ENCODE measurements around the gene CDC7. TPM values are rescaled to one million over a fixed set of nuclear protein-coding genes. Genes with fewer than 3 reads are reported as not detected.
A peak's percentile ranks its signal among the peaks of the same experiment; 100 is the strongest.

The CDC7 gene
- total RNA-seq, 2 experiments from 2014 or later, result 25.7 to 26.0 TPM

DNA sequence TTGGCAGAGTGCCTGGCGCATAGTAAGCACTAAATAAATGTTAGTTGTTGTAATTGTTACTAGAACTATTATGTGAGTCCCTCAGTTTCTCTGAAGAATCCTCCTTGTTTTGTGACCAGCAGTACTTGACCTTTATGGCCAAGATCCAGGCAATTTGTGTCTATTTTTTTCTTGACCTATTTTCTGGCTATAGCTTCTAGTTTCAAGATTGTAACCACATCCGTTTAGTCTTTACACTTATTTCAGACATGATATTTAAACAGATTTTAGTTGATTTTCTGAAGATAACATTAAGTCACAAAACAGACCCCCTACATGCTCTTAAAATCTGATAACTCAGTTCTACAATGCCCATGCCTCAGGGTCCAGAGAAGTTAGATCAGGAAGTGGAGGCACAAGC lies 50.3 kb downstream of the CDC7 start:
- Mint-ChIP-seq H3K27me3 (no peaks in the 10 kb centered on the region), H3K36me3 (peaks cover 2% of the 10 kb centered on the region), H3K27ac (no peak overlapping the region), H3K9me3 (peaks cover 2% of the 10 kb centered on the region), H3K4me3 (no peak overlapping the region), H3K4me1 (peaks cover 64% of the 10 kb centered on the region)
- no peak for DNase-seq

DNA sequence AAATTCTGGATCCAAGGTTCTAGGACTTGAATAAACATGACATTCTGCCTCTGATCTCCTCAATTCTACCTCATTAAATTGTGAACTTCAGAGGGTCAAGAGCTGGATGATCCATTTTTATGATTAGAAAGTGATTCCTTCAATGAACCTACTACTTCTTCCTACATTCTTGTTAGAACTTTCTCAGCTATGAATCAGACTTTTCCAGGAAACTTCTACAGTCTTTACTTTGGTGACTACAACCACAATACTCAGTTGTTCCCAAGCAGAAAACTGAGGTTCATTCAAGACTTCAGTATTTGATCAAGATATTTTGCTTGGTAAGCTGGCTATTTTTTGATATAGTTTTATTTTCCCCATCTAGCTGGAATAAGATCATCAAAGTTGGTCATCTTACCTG lies 51.4 kb downstream of the CDC7 start:
- no peak overlapping the region for H3K4me3 Mint-ChIP-seq
- H3K27ac Mint-ChIP-seq, result peak overlapping the region; percentile 30
- no peaks in the 10 kb centered on the region for H3K27me3 Mint-ChIP-seq
- DNase-seq, result no peak
- H3K9me3 Mint-ChIP-seq, result peaks cover 2% of the 10 kb centered on the region
- H3K36me3 Mint-ChIP-seq, result peaks cover 2% of the 10 kb centered on the region
- H3K4me1 Mint-ChIP-seq, result peaks cover 72% of the 10 kb centered on the region

DNA sequence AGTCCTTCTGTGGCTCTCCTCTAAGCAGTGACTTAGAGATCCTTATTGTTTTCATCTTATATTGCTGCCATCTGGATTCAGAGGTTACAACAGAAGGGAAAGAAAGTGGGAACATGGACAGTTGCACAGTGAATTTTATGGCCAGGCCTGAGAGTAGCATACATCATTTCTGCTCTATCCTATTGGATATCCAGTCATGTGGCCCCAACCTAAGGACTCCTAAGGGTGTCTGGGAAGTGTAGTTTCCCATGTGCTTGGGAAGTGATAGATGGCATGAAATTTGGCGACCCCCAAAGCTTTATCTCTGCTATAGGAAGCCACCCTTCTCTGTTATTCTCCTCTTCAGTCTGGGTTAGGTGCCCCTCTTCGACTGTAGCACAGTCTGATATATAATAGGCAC lies 51.9 kb downstream of the CDC7 start:
- DNase-seq, result no peak
- Mint-ChIP-seq H3K4me3 (no peak overlapping the region), H3K9me3 (peaks cover 2% of the 10 kb centered on the region), H3K4me1 (peaks cover 67% of the 10 kb centered on the region), H3K36me3 (peaks cover 2% of the 10 kb centered on the region), H3K27ac (peak overlapping the region; percentile 30), H3K27me3 (no peaks in the 10 kb centered on the region)

DNA sequence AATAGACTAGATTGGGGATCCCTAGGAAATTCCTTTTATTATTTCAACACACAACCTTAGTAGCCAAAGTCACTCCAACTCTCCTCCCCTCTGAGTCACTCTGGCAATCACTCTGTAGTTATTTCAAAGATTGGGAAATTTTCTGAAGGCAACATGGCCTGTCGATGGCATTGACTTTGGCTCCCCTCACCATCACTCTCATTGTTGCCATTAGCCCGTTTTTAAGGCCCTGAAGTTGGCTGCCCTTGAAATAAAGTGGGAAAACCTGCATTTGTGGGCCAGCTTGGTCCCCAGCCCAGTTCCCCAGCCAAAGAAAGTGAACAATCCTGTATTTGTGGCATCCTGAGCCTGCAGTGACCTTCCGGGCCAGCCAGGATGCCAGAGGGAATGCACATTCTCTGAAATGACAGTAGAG lies 52.5 kb downstream of the CDC7 start:
- Mint-ChIP-seq H3K36me3 (peaks cover 2% of the 10 kb centered on the region), H3K4me3 (no peak overlapping the region), H3K4me1 (peaks cover 62% of the 10 kb centered on the region), H3K9me3 (peaks cover 2% of the 10 kb centered on the region), H3K27ac (no peak overlapping the region), H3K27me3 (no peaks in the 10 kb centered on the region)
- no peak for DNase-seq

DNA sequence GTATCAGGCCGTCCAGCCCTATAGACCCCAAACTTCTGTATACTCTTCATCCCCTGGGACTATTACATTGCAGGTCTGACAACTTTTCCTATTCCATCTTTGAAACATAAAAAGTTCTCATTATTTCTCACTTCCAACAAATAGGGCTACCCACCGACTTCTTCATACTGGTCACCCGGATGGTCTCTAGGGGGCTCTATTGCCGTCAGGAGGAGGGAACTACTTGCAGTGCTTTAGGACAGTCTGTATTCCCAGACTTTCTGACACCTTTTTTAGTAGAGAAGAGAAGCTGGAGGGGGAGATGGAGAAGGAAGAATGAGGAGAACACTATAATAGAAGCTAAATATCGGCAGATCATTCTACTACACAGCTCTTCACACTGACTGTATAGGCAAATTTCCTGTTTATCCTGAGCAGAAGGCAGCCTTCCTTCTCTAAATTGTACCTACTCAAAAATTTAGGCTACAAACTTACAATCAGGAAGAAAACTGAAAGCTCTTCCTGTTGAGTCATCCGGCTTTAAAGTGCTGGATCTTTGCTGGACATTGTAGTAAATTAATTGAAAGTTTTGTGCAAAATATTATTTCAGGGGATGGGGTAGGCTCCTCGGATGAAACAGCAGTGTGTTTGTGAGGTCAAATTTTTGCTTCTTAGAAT lies 54.6 kb downstream of the CDC7 start:
- DNase-seq, result no peak
- Mint-ChIP-seq H3K9me3 (peaks cover 2% of the 10 kb centered on the region), H3K4me3 (peak overlapping the region; percentile 3), H3K27ac (peak overlapping the region; percentile 90), H3K4me1 (peaks cover 56% of the 10 kb centered on the region), H3K36me3 (peaks cover 2% of the 10 kb centered on the region), H3K27me3 (no peaks in the 10 kb centered on the region)

DNA sequence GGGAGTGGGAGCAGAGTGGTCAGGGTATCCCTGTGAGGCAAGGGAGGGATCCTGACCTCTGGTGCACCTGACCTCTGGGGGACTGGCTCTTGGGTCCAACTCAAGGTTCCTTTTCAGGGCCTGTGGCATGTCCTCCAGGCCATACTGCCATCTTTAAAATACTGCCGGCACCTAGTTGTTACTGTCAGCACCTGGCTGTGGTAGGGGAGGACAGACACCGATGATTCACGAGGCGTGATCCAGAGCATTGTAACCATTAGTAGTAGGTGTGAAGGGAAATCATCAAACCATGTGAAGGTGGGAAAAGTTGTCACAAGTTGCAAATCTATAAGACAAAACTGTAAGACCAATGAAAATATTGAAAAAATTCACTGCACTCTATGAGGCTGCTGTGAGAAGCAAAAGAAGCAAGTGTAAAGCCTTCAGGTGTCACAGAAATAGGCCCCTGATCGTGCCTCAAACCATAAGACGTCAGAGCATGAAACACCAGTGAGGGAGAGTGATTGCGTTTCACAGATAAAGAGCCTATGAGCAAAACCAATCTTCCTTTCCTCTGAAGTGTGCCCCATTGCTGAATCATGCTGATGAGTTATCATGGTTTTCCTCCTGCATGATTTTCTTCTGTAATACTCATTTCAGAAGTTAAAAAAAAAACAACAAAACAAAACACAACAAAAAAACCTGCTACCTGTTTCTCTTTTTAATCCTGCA lies 55.3 kb downstream of the CDC7 start:
- Mint-ChIP-seq H3K36me3 (no peaks in the 10 kb centered on the region), H3K4me1 (peaks cover 56% of the 10 kb centered on the region), H3K27ac (peak overlapping the region; percentile 90), H3K27me3 (no peaks in the 10 kb centered on the region), H3K9me3 (no peaks in the 10 kb centered on the region), H3K4me3 (no peak overlapping the region)
- peak; percentile 56 for DNase-seq

DNA sequence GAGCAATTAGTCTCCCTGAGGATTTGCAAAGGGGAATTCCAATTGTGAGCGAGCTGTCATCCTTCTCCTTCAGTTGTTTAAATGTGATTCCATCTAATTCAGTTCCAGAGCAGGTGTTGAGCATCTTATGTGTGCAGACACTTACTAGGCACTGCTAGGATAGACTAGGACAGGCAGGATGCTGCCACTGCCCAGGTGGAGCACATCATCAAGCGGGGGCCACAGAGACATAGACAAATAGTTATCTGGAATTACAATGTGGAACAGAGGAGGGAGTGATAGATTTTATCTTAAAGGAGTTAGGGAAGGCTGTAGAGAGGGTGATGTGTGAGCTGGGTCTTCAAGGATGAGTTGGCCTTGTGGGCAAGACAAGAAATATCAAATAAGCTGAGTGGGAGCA lies 55.9 kb downstream of the CDC7 start:
- DNase-seq, result no peak
- no peaks in the 10 kb centered on the region for H3K27me3 Mint-ChIP-seq
- no peak overlapping the region for H3K4me3 Mint-ChIP-seq
- H3K27ac Mint-ChIP-seq, result peak overlapping the region; percentile 90
- H3K4me1 Mint-ChIP-seq, result peaks cover 54% of the 10 kb centered on the region
- no peaks in the 10 kb centered on the region for H3K36me3 Mint-ChIP-seq
- no peaks in the 10 kb centered on the region for H3K9me3 Mint-ChIP-seq

DNA sequence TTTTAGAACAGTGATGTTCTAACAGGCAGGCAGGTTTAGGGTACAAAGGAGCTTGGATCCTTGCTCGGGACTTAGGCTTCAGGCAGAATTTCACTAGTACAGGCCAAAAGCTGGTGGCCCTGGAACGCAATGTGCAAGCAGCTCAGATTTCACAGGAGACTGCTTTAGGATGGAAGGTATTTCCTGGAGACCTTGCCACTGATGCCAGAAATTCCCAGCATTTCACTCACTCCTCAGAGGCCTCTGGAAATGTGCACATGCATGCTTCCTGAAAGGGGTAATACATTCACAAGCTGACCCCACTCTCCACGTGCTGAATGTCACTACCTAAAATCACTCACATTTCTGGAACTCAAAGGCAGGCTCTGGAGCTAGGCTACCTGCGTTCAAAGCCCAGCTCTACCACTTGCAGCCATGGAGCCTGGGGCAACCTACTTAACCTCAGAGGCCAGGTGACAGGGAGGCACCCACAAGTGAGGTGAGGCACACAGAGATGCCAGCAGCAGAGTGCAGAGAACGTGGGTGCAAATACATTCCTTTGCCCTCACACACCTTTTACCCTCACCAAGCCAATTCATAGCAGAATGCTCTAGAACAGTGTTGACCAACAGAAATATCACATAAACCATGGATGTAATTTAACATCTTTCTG lies 56.5 kb downstream of the CDC7 start:
- H3K4me1 Mint-ChIP-seq, result peaks cover 49% of the 10 kb centered on the region
- no peaks in the 10 kb centered on the region for H3K36me3 Mint-ChIP-seq
- no peaks in the 10 kb centered on the region for H3K9me3 Mint-ChIP-seq
- no peak for DNase-seq
- H3K4me3 Mint-ChIP-seq, result no peak overlapping the region
- H3K27me3 Mint-ChIP-seq, result no peaks in the 10 kb centered on the region
- no peak overlapping the region for H3K27ac Mint-ChIP-seq

DNA sequence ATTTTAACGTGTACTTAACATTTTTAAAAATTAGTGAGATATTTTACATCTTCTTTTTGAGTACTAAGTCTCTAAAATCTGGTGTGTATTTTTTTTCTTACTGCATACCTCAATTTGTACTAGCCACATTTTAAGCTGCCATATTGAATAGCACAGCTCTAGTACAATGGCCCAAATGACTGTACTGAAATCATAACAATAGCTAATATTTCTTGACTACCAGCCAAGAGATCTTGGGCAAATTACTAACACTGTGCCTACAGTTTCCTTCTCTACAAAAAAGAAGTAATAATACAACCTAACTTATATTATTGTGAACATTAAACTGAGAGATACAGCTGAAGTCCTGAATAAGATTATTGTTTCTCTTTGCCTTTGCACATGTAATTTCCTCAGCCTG lies 57.2 kb downstream of the CDC7 start:
- Mint-ChIP-seq H3K4me1 (peaks cover 42% of the 10 kb centered on the region), H3K36me3 (no peaks in the 10 kb centered on the region), H3K27me3 (no peaks in the 10 kb centered on the region), H3K4me3 (no peak overlapping the region), H3K9me3 (no peaks in the 10 kb centered on the region), H3K27ac (no peak overlapping the region)
- no peak for DNase-seq

DNA sequence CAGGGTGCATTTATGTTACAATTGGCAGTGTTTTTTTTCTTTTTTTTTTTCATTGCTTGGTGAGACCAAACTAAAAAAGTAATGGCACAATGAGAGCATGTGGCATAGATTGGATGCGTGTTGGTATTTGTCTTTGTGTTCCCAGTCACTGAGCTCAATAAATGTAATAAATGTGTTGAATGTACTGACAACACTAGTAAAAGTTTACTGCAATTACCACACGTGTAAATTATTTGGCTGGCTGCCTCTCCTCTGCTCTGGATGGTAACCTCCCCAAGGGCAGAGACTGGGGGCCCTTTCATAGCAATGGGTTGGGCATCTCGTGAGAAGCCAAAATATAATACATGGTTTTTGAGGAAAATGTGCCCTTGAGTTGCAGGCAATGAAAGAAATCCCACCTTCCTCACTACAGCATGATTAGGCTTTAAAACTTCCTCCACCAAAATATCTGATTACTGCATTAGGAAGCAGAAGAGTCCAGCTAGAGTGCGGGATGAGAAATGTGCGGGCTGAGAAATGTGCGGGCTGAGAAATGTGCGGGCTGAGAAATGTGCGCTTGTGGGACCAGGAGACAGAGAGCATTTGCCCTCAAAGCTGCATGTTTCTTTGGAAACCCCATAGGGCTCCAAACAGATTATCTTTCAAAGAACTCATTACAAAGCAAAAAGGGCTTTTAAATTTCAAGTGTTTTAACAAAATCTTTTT lies 58.5 kb downstream of the CDC7 start:
- Mint-ChIP-seq H3K4me3 (no peak overlapping the region), H3K27me3 (no peaks in the 10 kb centered on the region), H3K36me3 (peaks cover 3% of the 10 kb centered on the region), H3K4me1 (peaks cover 41% of the 10 kb centered on the region), H3K9me3 (peaks cover 3% of the 10 kb centered on the region), H3K27ac (no peak overlapping the region)
- no peak for DNase-seq

DNA sequence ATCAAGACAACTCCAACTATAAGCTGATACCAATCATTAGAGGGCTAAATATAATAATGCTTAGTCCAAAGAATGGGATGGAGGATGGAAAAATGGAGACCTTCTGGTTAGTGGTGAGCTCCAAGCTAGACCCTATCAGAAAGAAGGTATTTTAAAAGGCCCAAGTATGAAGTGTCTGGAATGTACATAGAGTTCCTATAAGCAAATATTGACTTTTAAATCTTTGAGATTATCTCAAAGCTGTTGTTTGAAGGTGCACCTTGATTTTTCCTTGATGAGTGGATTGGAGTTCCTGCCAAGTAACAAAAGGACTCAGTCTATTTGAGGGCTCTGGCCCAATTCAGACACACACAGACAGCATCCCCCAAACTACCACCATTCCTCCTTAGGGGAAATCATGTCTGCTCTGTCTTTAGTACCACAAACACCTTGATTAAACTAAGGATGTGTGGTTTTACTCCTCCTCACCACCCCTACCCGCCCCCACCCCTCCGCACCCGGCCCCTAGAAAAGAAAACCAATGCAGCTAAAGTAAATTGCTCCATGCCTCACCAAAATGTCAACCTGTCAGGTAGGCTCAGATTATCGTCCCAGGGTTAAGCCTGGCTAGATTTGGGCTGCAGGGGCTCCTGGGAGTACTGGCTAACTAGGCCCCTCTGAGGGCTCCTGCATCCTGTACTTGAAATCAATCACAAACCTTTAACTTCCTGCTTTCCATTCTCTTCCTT lies 59.4 kb downstream of the CDC7 start:
- no peaks in the 10 kb centered on the region for H3K27me3 Mint-ChIP-seq
- peaks cover 3% of the 10 kb centered on the region for H3K36me3 Mint-ChIP-seq
- no peak for DNase-seq
- H3K4me1 Mint-ChIP-seq, result peaks cover 34% of the 10 kb centered on the region
- peak overlapping the region; percentile 73 for H3K27ac Mint-ChIP-seq
- no peak overlapping the region for H3K4me3 Mint-ChIP-seq
- peaks cover 5% of the 10 kb centered on the region for H3K9me3 Mint-ChIP-seq

DNA sequence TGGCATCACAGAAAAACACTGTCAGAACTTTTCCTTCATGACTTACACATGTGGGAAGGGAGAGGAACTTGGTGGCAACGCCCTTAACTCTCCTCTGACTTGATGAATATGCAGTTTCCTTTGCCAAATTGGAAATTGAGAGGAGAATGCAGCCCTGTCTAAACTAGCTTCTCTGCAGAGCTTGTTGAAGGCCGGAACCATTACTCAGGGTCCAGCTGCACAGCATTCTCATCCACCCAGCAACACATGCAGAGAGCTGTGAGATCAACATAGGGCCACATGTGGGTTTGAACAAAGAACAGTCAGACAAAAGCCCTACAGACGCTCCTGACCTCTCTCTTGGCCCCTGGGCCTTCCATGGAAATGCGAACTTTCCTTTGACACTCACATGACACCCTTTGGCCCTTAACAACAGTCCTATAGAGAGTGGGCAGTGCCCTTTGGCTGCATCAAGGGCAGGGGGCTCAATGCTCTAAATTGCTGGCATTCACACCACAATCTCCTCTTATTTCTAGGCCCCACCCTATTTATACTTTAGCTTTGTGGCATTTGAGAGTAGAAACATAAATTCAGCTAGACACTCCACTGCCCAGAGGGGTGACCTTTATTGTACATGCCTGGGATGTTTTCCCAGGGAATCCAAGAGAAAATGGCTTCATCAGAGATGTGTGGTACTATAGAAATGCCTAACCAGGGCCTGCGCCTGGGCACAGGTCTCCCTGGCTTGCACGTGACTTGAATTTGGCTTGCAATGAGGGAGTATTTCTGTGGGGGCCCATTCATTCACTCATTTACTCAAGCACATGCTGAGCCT lies 64.4 kb downstream of the CDC7 start:
- H3K27ac Mint-ChIP-seq, result no peak overlapping the region
- H3K4me3 Mint-ChIP-seq, result no peak overlapping the region
- peaks cover 16% of the 10 kb centered on the region for H3K4me1 Mint-ChIP-seq
- no peaks in the 10 kb centered on the region for H3K27me3 Mint-ChIP-seq
- H3K36me3 Mint-ChIP-seq, result peaks cover 4% of the 10 kb centered on the region
- no peak for DNase-seq
- peaks cover 5% of the 10 kb centered on the region for H3K9me3 Mint-ChIP-seq

DNA sequence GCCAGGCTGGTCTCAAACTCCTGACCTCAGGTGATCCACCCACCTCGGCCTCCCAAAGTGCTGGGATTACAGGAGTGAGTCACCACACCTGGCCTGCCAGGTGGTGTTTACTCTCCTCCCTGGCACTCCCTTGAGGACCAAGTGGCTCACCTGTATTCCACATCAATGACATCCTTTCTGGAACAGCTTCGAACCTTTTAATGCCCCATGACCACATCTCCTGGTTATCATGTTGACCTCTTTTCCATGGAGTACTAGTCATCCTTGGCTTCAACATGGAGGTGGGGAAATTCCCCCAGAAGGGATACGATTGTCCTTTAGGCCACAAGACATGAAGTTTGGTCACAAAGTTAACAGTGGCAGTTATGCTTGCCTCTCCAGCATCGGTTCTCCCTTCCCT lies 66.9 kb downstream of the CDC7 start:
- H3K4me1 Mint-ChIP-seq, result peaks cover 13% of the 10 kb centered on the region
- no peak overlapping the region for H3K27ac Mint-ChIP-seq
- DNase-seq, result no peak
- H3K9me3 Mint-ChIP-seq, result peaks cover 5% of the 10 kb centered on the region
- H3K27me3 Mint-ChIP-seq, result no peaks in the 10 kb centered on the region
- no peak overlapping the region for H3K4me3 Mint-ChIP-seq
- H3K36me3 Mint-ChIP-seq, result peaks cover 4% of the 10 kb centered on the region

DNA sequence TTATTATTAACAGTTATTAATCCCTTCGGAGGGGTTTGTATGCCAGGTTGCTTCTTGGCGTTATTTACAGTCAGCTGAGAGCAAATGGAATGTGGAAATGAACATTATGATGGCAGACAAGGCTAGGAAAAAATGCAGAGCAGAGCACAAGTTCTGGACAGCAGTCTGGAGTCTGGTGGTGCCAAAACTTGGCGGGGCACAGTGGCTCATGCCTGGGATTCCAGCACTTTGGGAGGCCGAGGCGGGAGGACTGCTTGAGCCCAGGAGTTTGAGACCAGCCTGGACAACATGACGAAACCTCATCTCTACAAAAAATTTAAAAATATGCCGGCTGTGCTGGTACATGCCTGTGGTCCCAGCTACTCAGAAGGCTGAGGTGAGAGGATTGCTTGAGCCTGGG lies 67.6 kb downstream of the CDC7 start:
- Mint-ChIP-seq H3K27ac (no peak overlapping the region), H3K9me3 (peaks cover 5% of the 10 kb centered on the region), H3K36me3 (peaks cover 4% of the 10 kb centered on the region), H3K4me1 (peaks cover 13% of the 10 kb centered on the region), H3K27me3 (no peaks in the 10 kb centered on the region), H3K4me3 (no peak overlapping the region)
- no peak for DNase-seq

All from activated naive CD8-positive, alpha-beta T cell treated with anti-CD3 and anti-CD28 coated beads for 36 hours (primary cell).